K562 (cell line): ENCODE results near the gene C2orf92. TPM values are rescaled to one million over a fixed set of nuclear protein-coding genes. Genes with fewer than 3 reads are reported as not detected.

ENCODE experiments used
- AFF4 ChIP-seq: sonication (generic); formaldehyde crosslinking; IDR thresholded peaks from 2 replicates; pipeline ENCODE4 v1.8.0; 2023; ENCODE audit warnings: mild to moderate bottlenecking, missing genetic modification reagents
- ASH1L ChIP-seq: fragments of 450-650 bp; IDR thresholded peaks from 2 replicates; pipeline ENCODE4 v1.6.1; 2018; ENCODE audit warnings: borderline replicate concordance, mild to moderate bottlenecking, low read depth; ENCODE audit not compliant: partially characterized antibody
- E2F6 ChIP-seq, 2 experiments: IDR thresholded peaks; 2 replicates each; pipeline ENCODE4 v1.6.1; 2011; ENCODE audit warnings: borderline replicate concordance in 1 of 2, control low read depth in 1 of 2, low read depth in 1 of 2, low read length in 1 of 2, mild to moderate bottlenecking in 1 of 2, mixed read lengths in 1 of 2, moderate library complexity in 1 of 2; ENCODE audit not compliant: insufficient read depth in 1 of 2, insufficient read length in 1 of 2, poor library complexity in 1 of 2, severe bottlenecking in 1 of 2; ENCODE audit errors: extremely low read depth in 1 of 2
- HBP1 ChIP-seq: fragments of 450-650 bp; formaldehyde crosslinking; IDR thresholded peaks from 2 replicates; pipeline ENCODE4 v1.4.0; 2022; ENCODE audit warnings: missing genetic modification characterization
- HINFP ChIP-seq: fragments of 450-650 bp; conservative IDR thresholded peaks from 2 replicates; pipeline ENCODE4 v1.6.1; 2016; ENCODE audit warnings: missing genetic modification characterization, low read depth, mild to moderate bottlenecking, control low read depth, missing compliant biosample characterization
- MAX ChIP-seq: sonication (generic); formaldehyde crosslinking; IDR thresholded peaks from 2 replicates; pipeline ENCODE4 v1.9.0; 2022; ENCODE audit warnings: mild to moderate bottlenecking, missing genetic modification reagents
- MCM7 ChIP-seq, 2 experiments: fragments of 450-650 bp; IDR thresholded peaks; 2 replicates each; pipeline ENCODE4 v1.6.1; 2016 to 2018
- PBX2 ChIP-seq, 2 experiments: IDR thresholded peaks in 1 of 2; conservative IDR thresholded peaks in 1 of 2; 2 replicates each; pipeline ENCODE4 v1.6.1; 2016; ENCODE audit warnings: low read depth in 2 of 2, mild to moderate bottlenecking in 1 of 2, missing compliant biosample characterization in 1 of 2, missing genetic modification characterization in 1 of 2, moderate library complexity in 1 of 2
- PCBP1 ChIP-seq: fragments of 200-400 bp; formaldehyde crosslinking; IDR thresholded peaks from 2 replicates; pipeline ENCODE4 v1.6.1; 2018; ENCODE audit warnings: mild to moderate bottlenecking, low read depth, low read length; ENCODE audit not compliant: poor library complexity, severe bottlenecking
- RHOXF2B ChIP-seq: fragments of 250-450 bp; sonication (Bioruptor Pico); conservative IDR thresholded peaks from 2 replicates; pipeline ENCODE4 v1.5.1; 2021
- ZBTB2 ChIP-seq: fragments of 450-650 bp; IDR thresholded peaks from 2 replicates; pipeline ENCODE4 v1.6.1; 2016; ENCODE audit warnings: antibody characterized with exemption
- ZNF3 ChIP-seq: fragments of 250-450 bp; sonication (Bioruptor Pico); IDR thresholded peaks from 2 replicates; pipeline ENCODE4 v1.5.0; 2021; ENCODE audit warnings: mild to moderate bottlenecking, moderate library complexity
- polyA plus RNA-seq, 8 experiments: library from polyadenylated mRNA; depleted of rRNA in 4 of 8; stranded (reverse) in 5 of 8; unstranded in 3 of 8; fragments of >200 nt; fragmentation: Nextera tagmentation in 2 of 8; fragmentation: Illumina TruSeq in 1 of 8; extraction: Ambion mirVana in 2 of 8; extraction: Trizol in 1 of 8; gene quantifications; 2 replicates each; pipeline versions ENCODE4 v1.2.1 to v1.2.3, GENCODE V29; 2011 to 2014; ENCODE audit warnings: inconsistent platforms in 1 of 8, missing spikeins in 1 of 8
- total RNA-seq, 7 experiments: library from RNA; depleted of rRNA in 6 of 7; stranded (reverse); fragments of >200 nt in 6 of 7; fragmentation: Illumina TruSeq in 2 of 7; extraction: Trizol in 2 of 7; gene quantifications; 2 replicates each; pipeline versions ENCODE4 v1.2.1 to v1.2.3, GENCODE V29; 2011 to 2021; ENCODE audit warnings: low replicate concordance in 1 of 7

Gene C2orf92
- total and polyA plus RNA-seq, 9 of the 15 experiments (the other 6 are each of a cell fraction or from before 2014, with no cell fraction given) = 0.65 to 6.8 (median 3.6) TPM

- TF ChIP-seq HINFP (tag) (no peak), ASH1L (peak; percentile 42), E2F6 (IDR thresholded peaks at IDR 0.05; ENCODE audit: borderline replicate concordance in 1 of 2, extremely low read depth in 1 of 2, insufficient read depth in 1 of 2, insufficient read length in 1 of 2, low read depth in 1 of 2, low read length in 1 of 2, poor library complexity in 1 of 2, severe bottlenecking in 1 of 2) (peak; percentile 56 to 88), HBP1 (CRISPR knock-in tag) (0 out of 2 replicates have a peak, but pooled peaks have one; percentile 11), RHOXF2B (CRISPR knock-in tag) (no peak), AFF4 (CRISPR knock-in tag) (no peak; the same call in 1 of the 2 replicates), ZNF3 (CRISPR knock-in tag) (no peak), PCBP1 (no peak), ZBTB2 (no peak), MCM7 (IDR thresholded peaks at IDR 0.05) (no peak), PBX2 (CRISPR knock-in tag; IDR thresholded peaks at IDR 0.05; ENCODE audit: low read depth) (peak; percentile 85), PBX2 (tag; conservative IDR thresholded peaks at IDR 0.05; ENCODE audit: low read depth) (peak; percentile 89), MAX (CRISPR knock-in tag) (peak; percentile 39)
Measured at GRCh38 chr2:97663962-97664635, 5.4 kb upstream of the C2orf92 start, which contains the start of gene ACTR1B (continued).
